EL (cell line): ENCODE results near the gene SQSTM1.
"Not testable (repeated sequence)": the region's sequence is repeated elsewhere in the genome, so short reads cannot be mapped to it uniquely, and the experiment has no call there.

ENCODE experiments used
- DNase-seq: peaks from one replicate; pipeline ENCODE4 v3.0.0-alpha.2; 2016

Gene SQSTM1

GRCh38 chr5:179827680-179828079 lies 7.0 kb downstream of the SQSTM1 start:
- peak; percentile 76 for DNase-seq

GRCh38 chr5:179828756-179829421 lies 8.2 kb downstream of the SQSTM1 start:
- DNase-seq, result no peak

- DNase-seq, result no peak
Observed at GRCh38 chr5:179829732-179830435, 9.2 kb downstream of the SQSTM1 start.

GRCh38 chr5:179830818-179831468 lies 10.2 kb downstream of the SQSTM1 start:
- DNase-seq, result no peak

GRCh38 chr5:179832039-179832745 lies 11.5 kb downstream of the SQSTM1 start:
- no peak for DNase-seq

GRCh38 chr5:179833056-179833708 lies 12.5 kb downstream of the SQSTM1 start:
- no peak for DNase-seq

GRCh38 chr5:179833709-179834070 lies 13.0 kb downstream of the SQSTM1 start:
- no peak for DNase-seq

GRCh38 chr5:179834120-179834519 lies 13.4 kb downstream of the SQSTM1 start:
- DNase-seq, result no peak

GRCh38 chr5:179834871-179835270 lies 14.2 kb downstream of the SQSTM1 start:
- DNase-seq, result not testable (repeated sequence)

GRCh38 chr5:179836225-179837019 lies 15.7 kb downstream of the SQSTM1 start:
- DNase-seq, result peak; percentile 36

- DNase-seq, result no peak
Observed at GRCh38 chr5:179837076-179838011, 16.6 kb downstream of the SQSTM1 start.

- DNase-seq, result no peak
Observed at GRCh38 chr5:179839328-179840256, 18.9 kb downstream of the SQSTM1 start.

- no peak for DNase-seq
Observed at GRCh38 chr5:179840321-179840720, 19.6 kb downstream of the SQSTM1 start.

- DNase-seq, result no peak
Observed at GRCh38 chr5:179840766-179841165, 20.1 kb downstream of the SQSTM1 start.

- DNase-seq, result no peak
Observed at GRCh38 chr5:179841621-179842020, 20.9 kb downstream of the SQSTM1 start.

GRCh38 chr5:179852993-179853547 lies 32.4 kb downstream of the SQSTM1 start:
- no peak for DNase-seq

- DNase-seq, result no peak
Observed at GRCh38 chr5:179854356-179854755, 33.7 kb downstream of the SQSTM1 start.

- no peak for DNase-seq
Observed at GRCh38 chr5:179858241-179858585, 37.5 kb downstream of the SQSTM1 start.
